Retina (tissue), 1 donor: ENCODE results near the gene CRB2.

Experiments used
- DNase-seq: peaks from one replicate; pipeline ENCODE4 v3.0.0-alpha.2; 2016

Gene CRB2

DNA sequence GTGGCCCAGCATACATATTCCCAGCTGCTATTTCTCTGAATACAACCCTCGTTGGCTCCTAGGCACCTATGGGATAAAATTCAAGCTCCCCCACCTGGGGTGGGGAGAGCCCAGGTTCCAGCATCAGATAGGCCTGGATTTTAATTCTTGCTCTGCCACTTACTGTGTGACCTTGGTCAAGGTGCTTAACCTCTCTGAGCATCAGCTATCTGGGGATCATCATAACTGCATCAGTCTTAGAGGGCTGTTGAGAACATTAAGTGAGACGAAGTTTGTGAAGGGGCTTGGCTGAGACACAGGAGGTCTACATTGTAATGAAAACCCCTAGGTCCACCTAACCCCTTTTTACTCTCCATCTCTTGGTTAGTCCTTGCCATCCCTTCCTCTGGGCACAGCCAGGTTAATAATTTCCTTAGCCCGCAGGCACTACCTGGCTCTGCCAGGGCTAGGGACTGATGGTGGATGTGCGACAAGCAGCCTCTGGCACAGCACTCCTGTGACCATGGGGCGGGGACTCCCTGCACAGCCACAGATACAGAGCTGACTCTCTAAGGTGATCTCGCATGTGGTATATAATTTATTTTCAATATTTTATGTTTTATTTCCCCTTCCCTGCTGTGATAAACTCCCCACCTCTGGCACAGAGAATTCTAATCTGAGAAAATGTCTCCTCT lies 68.7 kb downstream of the CRB2 start:
- DNase-seq = no peak

DNA sequence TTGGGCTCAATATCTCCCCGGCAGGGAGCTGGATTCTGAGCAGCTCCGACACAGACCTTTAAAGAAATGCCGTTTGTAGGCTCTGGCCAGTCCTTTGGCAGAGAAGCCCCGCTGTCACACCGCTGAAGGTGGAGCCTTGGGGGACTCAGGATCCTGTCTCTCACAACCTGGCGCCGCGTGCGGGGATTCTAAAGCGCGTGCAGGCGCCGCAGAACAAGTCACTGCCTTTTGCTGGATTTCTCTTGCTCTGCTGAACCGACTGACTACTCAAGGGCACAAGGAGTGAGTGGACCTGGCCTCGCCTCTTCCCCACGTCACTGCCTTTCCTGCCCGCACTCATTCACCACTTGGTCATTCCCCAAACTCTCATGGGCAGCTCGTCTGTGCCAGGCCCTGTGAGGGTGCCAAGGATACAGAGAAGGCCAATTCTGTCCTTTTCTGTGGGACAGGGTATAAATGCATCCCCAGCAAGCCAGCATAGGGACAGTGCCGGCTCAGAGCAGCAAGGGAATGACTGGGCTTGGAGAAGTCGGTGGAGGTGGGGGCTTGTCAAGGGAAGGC lies 69.3 kb downstream of the CRB2 start:
- peak; percentile 40 for DNase-seq

DNA sequence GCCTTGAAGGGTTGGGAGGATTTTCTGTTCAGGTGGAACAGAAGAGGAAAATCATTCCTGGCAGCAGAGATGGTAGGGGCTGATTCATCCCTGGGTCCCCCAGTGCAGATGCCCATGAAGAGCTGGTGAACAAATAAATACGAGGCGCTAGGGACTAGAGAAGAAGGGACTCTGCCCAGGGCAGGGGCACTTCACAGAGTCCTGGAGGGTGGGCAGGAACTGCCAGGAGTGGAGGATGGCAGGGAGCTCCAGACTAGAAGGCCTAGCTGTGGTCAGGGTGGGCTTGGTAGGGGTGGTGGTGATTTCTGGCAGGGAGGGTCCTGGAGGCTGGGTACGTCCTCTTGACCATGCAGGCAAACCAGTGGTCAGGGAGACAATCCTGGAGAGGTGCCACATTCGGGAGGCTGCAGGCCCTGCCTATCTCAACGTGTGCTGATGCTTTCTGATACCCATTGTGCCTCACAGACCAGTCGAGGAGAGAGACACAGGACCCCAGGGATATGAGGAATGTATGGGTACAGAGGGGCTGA lies 69.9 kb downstream of the CRB2 start:
- no peak for DNase-seq

DNA sequence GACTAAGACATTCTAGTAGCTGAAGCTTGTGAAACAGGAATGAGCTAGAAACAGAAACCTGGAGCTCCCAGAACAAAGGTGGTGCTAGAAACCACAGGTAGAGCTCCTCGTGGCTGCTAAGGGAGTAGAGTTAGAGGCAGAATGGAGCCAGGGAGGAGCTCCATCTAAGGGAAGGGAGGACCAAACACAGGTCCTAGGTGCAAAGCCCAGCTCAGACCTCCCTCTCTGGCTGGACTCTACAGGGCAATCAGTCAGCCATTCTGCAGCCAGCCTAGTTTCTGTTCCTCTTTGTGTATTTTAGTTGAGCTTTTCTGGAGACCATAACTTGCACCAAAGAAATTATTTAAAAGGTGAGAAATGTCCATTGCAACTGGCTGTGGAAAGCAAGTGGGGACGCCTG lies 70.4 kb downstream of the CRB2 start:
- DNase-seq = no peak
